Anterior cingulate cortex (tissue), 58 donors: ENCODE data around the gene TK2.

Experiments
- DNase-seq, 58 donors: peaks; one replicate each; lab custom pipeline; 2025; lab: John Stamatoyannopoulos, UW

Gene TK2

GRCh38 chr16:66548868-66549267, 1.1 kb downstream of the TK2 start:
- no peak for DNase-seq

- DNase-seq: no peak
These were observed 1.9 kb downstream of the TK2 start for GRCh38 chr16:66548068-66548467.

GRCh38 chr16:66547101-66547989, 2.6 kb downstream of the TK2 start:
- no peak for DNase-seq

GRCh38 chr16:66544016-66544757, 5.7 kb downstream of the TK2 start:
- no peak for DNase-seq

GRCh38 chr16:66543541-66543940, 6.4 kb downstream of the TK2 start:
- DNase-seq: no peak

- DNase-seq: no peak
These were observed 7.5 kb downstream of the TK2 start for GRCh38 chr16:66542396-66542795.

- DNase-seq: no peak
These were observed 8.2 kb downstream of the TK2 start for GRCh38 chr16:66541388-66542355.

- DNase-seq: no peak
These were observed 10.1 kb downstream of the TK2 start for GRCh38 chr16:66539623-66540469.

GRCh38 chr16:66538910-66539309, 11.0 kb downstream of the TK2 start:
- no peak for DNase-seq

- DNase-seq: no peak
These were observed 12.7 kb downstream of the TK2 start for GRCh38 chr16:66537236-66537635.

GRCh38 chr16:66536525-66536924, 13.4 kb downstream of the TK2 start:
- no peak for DNase-seq

- DNase-seq: no peak
These were observed 15.5 kb downstream of the TK2 start for GRCh38 chr16:66534376-66534799.

- DNase-seq: no peak
These were observed 20.4 kb downstream of the TK2 start for GRCh38 chr16:66529475-66529874.

GRCh38 chr16:66528294-66528693, 21.6 kb downstream of the TK2 start:
- no peak for DNase-seq

GRCh38 chr16:66525396-66526180, 24.3 kb downstream of the TK2 start:
- DNase-seq: no peak

GRCh38 chr16:66524601-66525164, 25.2 kb downstream of the TK2 start:
- peak in 17 of 58 donors; percentile 20 to 71 (median 35) for DNase-seq

- DNase-seq: no peak
These were observed 26.0 kb downstream of the TK2 start for GRCh38 chr16:66523861-66524354.
